Measurements from ENCODE around the gene MEIKIN. TPM values are rescaled to one million over a fixed set of nuclear protein-coding genes. Genes with fewer than 3 reads are reported as not detected.

MEIKIN gene
- total RNA-seq, 2 experiments from 2014 or later, result not detected

DNA sequence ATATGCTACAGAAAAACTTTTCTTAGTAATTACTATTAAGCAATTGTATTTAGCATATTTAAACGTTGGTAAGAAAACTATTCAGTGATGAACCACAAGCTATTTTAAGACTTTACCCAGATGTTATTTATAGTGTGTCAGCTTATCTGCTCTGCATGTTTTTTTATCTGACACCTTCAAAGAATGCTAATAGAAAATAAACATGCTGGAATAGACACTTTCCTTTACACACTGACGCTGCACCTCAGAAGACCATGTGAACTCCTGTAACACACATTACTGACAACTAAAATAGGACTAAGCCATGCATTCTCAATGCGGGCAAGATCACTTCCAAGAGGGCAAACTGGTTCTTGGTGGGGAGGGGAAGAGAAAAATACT lies 187.0 kb downstream of the MEIKIN start:
- intact Hi-C loops (cut with micrococcal nuclease; ENCODE audit: unreplicated experiment), result no loop called here
- Histone ChIP-seq H3K4me3 (ENCODE audit: low read depth, low read length, poor library complexity, severe bottlenecking) (no peak overlapping the region), H3K79me2 (ENCODE audit: insufficient read depth, low read depth, low read length) (peaks cover 55% of the 10 kb centered on the region; the same call in 1 of the 2 replicates), H4K20me1 (ENCODE audit: insufficient read depth, low read length) (0 out of 2 replicates have a peak, but pooled peaks cover 5% of the 10 kb centered on the region), H3K4me2 (ENCODE audit: low read length) (peak overlapping the region; percentile 25; the same call in 1 of the 2 replicates), H3K4me1 (ENCODE audit: insufficient read depth, low read length, poor library complexity, severe bottlenecking) (peaks cover 9% of the 10 kb centered on the region), H2AFZ (ENCODE audit: low read length) (no peak overlapping the region), H3K36me3 (ENCODE audit: insufficient read depth, low read length) (no peaks in the 10 kb centered on the region; the same call in 1 of the 2 replicates), H3K9me2 (ENCODE audit: insufficient read depth, low read length) (no peaks in the 10 kb centered on the region), H3K9me3 (ENCODE audit: low read length) (peaks cover 8% of the 10 kb centered on the region; the same call in 1 of the 2 replicates), H3K27ac (ENCODE audit: low read depth, low read length, poor library complexity, severe bottlenecking) (no peak overlapping the region)
- CTCF ChIA-PET (ENCODE audit: unreplicated experiment), result no interaction called here
- no peak for DNase-seq (ENCODE audit: low spot score)
- BruUV-seq (replicated peaks), result no TSS peak
- POLR2A ChIA-PET, result interaction anchor here (0.8 to 1.0 kb wide), 3 partner anchors 9 to 32 kb away, joined by 3 to 4 read pairs (median 3); no protein-coding TSS in a partner anchor
- TF ChIP-seq EZH2phosphoT487 (IDR thresholded peaks at IDR 0.05; ENCODE audit: borderline replicate concordance, low read depth, low read length), result no peak
- TF ChIP-seq, protein P1, sequence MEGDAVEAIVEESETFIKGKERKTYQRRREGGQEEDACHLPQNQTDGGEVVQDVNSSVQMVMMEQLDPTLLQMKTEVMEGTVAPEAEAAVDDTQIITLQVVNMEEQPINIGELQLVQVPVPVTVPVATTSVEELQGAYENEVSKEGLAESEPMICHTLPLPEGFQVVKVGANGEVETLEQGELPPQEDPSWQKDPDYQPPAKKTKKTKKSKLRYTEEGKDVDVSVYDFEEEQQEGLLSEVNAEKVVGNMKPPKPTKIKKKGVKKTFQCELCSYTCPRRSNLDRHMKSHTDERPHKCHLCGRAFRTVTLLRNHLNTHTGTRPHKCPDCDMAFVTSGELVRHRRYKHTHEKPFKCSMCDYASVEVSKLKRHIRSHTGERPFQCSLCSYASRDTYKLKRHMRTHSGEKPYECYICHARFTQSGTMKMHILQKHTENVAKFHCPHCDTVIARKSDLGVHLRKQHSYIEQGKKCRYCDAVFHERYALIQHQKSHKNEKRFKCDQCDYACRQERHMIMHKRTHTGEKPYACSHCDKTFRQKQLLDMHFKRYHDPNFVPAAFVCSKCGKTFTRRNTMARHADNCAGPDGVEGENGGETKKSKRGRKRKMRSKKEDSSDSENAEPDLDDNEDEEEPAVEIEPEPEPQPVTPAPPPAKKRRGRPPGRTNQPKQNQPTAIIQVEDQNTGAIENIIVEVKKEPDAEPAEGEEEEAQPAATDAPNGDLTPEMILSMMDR (conservative IDR thresholded peaks at IDR 0.05; ENCODE audit: low read length), result no peak

DNA sequence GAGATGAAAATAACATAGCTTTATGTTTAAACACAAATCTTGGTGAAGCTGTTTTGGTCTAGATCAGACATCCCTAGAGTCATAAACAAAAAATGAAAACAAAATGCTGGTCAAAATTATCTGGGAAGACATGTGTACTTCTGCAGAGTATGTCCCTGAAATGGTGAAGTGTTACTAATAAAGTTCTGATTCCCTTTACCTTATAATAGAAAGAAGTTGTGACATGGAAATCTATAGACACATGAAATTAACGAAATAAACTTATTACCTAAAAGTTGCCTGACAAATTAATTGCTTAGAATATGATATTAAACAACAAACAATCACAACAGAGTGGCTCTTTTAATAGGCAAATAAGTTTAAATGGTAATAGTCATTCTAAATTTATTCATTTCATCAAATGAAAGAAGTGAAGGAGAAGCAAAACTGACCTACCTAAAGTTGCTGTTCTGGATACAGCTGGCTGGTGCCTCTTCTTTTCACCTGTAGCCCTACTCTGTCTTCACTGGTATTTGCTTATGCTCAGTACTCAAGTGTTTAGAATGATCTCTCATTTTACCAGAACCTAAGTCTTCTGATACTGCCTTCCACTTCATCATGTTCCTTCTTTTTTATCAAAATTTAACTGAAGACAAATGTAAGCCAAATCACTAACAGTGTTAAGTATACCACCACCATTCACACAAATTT lies 187.5 kb downstream of the MEIKIN start:
- TF ChIP-seq EZH2phosphoT487 (IDR thresholded peaks at IDR 0.05; ENCODE audit: borderline replicate concordance, low read depth, low read length), result no peak
- TF ChIP-seq, protein P1 (conservative IDR thresholded peaks at IDR 0.05; ENCODE audit: low read length), result no peak
- POLR2A ChIA-PET, result interaction anchor here (0.6 to 1.1 kb wide), 4 partner anchors 16 to 71 kb away, joined by 3 to 4 read pairs (median 3); no protein-coding TSS in a partner anchor
- CTCF ChIA-PET (ENCODE audit: unreplicated experiment), result no interaction called here
- Histone ChIP-seq H3K9me3 (ENCODE audit: low read length) (peaks cover 8% of the 10 kb centered on the region; the same call in 1 of the 2 replicates), H2AFZ (ENCODE audit: low read length) (no peak overlapping the region), H4K20me1 (ENCODE audit: insufficient read depth, low read length) (0 out of 2 replicates have a peak, but pooled peaks cover 5% of the 10 kb centered on the region), H3K9me2 (ENCODE audit: insufficient read depth, low read length) (no peaks in the 10 kb centered on the region), H3K36me3 (ENCODE audit: insufficient read depth, low read length) (no peaks in the 10 kb centered on the region; the same call in 1 of the 2 replicates), H3K4me1 (ENCODE audit: insufficient read depth, low read length, poor library complexity, severe bottlenecking) (peaks cover 9% of the 10 kb centered on the region), H3K4me2 (ENCODE audit: low read length) (no peak overlapping the region), H3K27ac (ENCODE audit: low read depth, low read length, poor library complexity, severe bottlenecking) (no peak overlapping the region), H3K79me2 (ENCODE audit: insufficient read depth, low read depth, low read length) (peaks cover 51% of the 10 kb centered on the region; the same call in 1 of the 2 replicates), H3K4me3 (ENCODE audit: low read depth, low read length, poor library complexity, severe bottlenecking) (no peak overlapping the region)
- intact Hi-C loops (cut with micrococcal nuclease; ENCODE audit: unreplicated experiment), result no loop called here
- DNase-seq (ENCODE audit: low spot score), result no peak
- BruUV-seq (replicated peaks), result no TSS peak

Other genes starting within 250 kb of the MEIKIN start
- gene FNIP1, start 148.6 kb downstream of the MEIKIN start, total RNA-seq (2014; rRNA removed; shearing (Covaris generic)), result 16.1 and 19.4 TPM in 2 replicates
- 20.0 and 20.6 TPM in 2 replicates for gene FNIP1, start 148.6 kb downstream of the MEIKIN start, total RNA-seq (2022)
- gene ACSL6, start 66.0 kb upstream of the MEIKIN start, total RNA-seq (2014; rRNA removed; shearing (Covaris generic)), result 0.39 TPM in 1 of 2 replicates, not detected in the other
- gene ACSL6, start 66.0 kb upstream of the MEIKIN start, total RNA-seq (2022), result not detected in 2 replicates
- gene IL3, start 115.0 kb upstream of the MEIKIN start, total RNA-seq (2014; rRNA removed; shearing (Covaris generic)), result not detected in 2 replicates
- not detected in 2 replicates for gene IL3, start 115.0 kb upstream of the MEIKIN start, total RNA-seq (2022)
- gene CSF2, start 128.1 kb upstream of the MEIKIN start, total RNA-seq (2014; rRNA removed; shearing (Covaris generic)), result not detected in 2 replicates
- not detected in 2 replicates for gene CSF2, start 128.1 kb upstream of the MEIKIN start, total RNA-seq (2022)

Measured in OCI-LY7 (cell line).